HG02759 (cell line): ENCODE results near the gene CDC14B.
"Not testable (repeated sequence)": the region's sequence is repeated elsewhere in the genome, so short reads cannot be mapped to it uniquely, and the experiment has no call there.

Experiments
- ATAC-seq: cut with Tn5 transposase; IDR thresholded peaks from one replicate; pipeline ENCODE4 v1.9.1; 2021; ENCODE audit warnings: mild to moderate bottlenecking, moderate library complexity; ENCODE audit not compliant: unreplicated experiment

CDC14B gene

DNA sequence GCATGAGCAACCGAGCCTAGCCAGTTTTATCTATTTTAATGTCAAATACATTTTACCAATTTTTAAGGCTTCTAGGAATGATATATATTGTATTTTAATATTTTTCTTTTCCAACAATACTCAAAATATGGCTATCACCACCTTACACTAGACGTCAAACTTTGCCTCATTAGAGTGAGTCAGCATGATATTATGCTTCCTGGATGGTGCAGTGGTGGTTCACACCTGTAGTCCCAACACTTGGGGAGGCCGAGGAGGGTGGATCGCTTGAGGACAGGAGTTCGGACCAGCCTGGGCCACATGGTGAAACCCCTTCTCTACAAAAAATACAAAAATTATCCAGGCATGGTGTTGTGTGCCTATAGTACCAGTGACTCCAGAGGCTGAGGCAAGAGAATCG lies 7.3 kb upstream of the CDC14B start:
- no peak for ATAC-seq

DNA sequence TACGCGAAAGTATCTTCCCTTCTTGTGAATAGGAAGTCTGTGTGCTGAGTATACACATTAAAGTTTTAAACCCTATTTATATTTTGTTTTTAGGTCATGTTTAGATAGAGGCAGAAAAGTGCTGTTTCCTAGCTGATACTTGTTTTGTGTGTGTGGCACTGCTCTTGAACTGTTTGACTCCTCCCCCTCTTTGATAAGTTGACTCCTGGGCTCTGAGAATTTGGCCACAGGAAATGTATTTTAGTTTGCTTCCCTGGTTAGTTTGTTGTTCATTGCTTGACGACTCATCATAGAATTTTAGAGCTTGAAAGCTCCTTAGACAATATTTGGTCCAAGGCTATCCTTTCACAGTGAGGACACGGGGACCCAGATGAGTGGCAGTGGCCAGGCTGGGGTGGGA lies 2.0 kb upstream of the CDC14B start:
- ATAC-seq = no peak

- no peak for ATAC-seq
These were observed 1.2 kb upstream of the CDC14B start for GRCh38 chr9:96620832-96621269.

GRCh38 chr9:96620181-96620514 lies 505 bp upstream of the CDC14B start:
- no peak for ATAC-seq

GRCh38 chr9:96619124-96619465 lies 548 bp downstream of the CDC14B start:
- ATAC-seq = peak; percentile 19

GRCh38 chr9:96618209-96619123 lies 1.2 kb downstream of the CDC14B start:
- no peak for ATAC-seq

DNA sequence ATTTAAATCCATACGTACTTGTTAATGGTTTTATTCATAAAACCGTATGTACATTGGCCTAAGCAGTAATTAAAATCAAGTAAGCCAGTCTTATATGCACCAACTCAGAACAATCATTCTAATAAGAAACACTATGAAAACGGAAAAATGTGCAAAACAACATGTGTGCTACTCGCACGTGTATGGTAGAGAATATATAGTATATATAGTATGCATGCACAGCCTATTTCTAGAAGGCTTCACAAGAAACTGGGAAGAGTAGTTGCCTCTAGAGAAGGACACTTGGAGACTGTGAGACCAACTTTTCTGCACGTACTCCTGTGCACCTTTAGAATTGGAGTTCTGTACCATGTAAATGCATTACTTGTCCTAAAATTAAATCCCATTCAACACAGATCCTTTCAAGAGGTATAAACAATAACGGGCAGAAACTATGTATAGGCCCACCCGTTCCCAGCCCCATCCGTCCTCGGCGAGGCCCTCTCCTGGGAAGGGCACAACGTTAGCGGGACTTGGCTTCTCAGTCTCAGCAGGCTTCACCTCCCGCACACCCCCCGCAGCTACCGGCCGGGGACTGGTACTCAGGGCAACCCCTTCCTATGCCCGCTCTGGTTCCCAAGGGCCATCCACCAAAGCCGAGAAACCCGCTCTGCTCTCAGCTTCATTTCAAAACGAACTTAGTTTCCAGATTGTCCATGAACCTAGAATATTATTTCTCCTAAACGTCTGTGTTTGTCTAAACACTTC lies 2.0 kb downstream of the CDC14B start:
- no peak for ATAC-seq

GRCh38 chr9:96616817-96617438 lies 2.7 kb downstream of the CDC14B start:
- no peak for ATAC-seq

DNA sequence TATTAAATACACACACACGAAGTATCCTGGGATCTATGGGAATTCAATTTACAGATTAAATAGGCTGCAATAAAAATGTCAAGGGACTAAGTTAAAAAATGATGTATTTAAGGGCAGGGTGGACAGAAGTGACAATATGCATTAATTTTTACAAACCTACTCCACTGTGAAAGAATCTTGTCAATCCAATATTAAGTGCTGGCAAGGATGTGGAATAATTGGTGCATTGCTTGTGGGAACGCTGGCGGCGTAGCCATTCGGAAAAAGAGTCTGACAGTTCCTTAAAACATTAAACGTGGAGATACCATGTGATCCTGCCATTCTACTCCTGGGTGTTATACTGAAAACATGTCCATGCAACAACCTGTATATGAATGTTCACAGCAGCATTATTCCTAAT lies 4.2 kb downstream of the CDC14B start:
- ATAC-seq = no peak

- ATAC-seq = not testable (repeated sequence)
These were observed 5.0 kb downstream of the CDC14B start for GRCh38 chr9:96614664-96615063.

DNA sequence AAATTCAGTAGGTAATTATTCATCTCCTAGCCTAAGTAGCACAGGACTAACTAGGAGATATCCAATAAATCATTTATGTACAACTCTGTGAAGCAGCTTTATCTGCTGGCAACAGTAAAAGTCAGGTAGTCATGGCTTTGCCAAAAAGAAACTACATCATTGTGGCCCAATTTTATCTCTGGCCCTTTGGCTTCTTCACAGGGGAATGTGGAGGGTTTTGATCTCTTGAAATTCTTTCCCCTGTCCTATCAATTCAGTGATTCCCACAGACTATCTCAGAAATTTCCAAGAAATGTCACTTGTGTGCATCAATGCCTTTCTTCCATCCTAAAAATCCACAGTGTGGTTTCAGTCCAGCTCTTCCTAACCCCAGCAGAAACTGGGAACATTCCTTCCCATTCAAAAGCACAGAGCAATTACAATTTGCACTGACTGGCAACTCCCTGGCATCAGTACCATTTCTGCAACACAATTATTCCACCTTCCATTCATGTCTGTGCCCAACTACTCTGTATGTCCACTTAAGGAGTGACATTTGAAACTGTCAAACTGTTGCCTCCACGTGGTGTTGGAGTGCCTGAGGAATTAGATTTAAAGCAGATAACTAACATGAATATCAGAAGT lies 6.6 kb downstream of the CDC14B start:
- ATAC-seq = no peak

- ATAC-seq = no peak
These were observed 7.3 kb downstream of the CDC14B start for GRCh38 chr9:96612105-96612965.

GRCh38 chr9:96611302-96611701 lies 8.3 kb downstream of the CDC14B start:
- no peak for ATAC-seq

DNA sequence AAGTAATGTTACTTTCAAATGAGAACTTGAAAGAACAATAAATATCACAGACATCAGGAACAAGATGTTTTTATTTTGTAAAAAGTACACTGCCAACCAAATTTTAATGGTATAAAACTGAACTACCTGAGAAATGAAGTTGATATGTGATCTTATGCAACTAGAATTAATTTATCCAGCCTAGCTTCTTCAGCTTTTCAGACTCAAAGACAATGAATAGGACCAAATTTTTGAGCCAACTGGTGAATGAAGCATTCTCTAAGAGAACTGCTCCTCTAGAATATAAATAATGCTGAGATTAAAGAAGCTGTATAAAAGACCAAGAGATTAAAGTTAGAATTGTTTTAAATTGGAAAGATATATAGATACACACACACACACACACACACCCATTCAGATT lies 9.9 kb downstream of the CDC14B start:
- no peak for ATAC-seq

DNA sequence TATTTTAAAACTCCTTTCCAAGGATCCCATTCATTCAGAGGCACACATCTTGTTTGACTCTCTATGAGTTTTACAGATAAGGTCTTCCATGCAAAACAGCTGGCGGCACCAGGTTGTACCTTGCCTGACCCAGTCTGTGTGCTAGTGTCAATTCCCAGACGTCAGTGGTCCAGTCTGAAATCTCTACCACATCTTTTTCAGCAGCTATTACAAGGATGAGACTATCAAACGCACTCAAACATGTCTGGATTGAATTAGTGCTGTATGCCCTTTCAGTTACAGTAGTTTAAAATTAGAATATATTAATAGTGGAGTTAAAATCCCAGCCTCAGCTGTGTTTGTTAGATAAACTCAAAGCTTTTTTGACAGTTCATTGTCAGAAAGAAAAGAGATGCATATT lies 11.7 kb downstream of the CDC14B start:
- no peak for ATAC-seq

DNA sequence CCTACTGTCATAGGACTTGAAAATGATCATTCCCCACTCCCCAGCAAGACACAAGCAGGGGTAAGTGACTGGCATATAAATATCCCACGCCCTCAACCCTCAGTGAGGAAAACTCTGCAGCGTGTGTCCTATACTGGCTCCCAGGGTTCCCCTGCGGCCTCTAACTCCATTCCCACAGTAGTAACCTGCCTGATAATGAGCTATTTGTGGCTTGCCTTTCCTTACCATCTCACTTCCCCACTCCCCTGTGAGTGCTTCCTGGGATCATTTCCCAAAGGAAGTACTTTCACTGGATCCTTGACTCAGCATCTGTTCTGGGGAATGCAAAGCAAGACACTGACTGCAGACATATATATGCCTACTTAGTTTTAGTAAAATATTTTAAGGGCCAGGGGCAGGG lies 14.3 kb downstream of the CDC14B start:
- no peak for ATAC-seq

DNA sequence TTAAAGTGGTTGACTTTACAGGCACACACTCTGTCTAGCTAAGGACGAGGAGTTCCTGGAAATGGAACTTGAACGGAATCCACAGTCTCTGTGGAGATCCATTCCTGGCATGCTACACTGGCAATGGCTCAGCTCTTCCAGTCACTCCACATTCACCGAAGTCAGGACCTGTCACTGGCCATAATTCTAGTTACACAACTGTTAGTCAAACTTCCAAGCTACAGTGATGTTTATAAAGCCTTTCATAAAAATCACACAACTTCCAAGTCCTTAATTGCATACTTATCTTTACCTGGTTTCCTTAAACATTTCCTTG lies 15.7 kb downstream of the CDC14B start:
- ATAC-seq = no peak

DNA sequence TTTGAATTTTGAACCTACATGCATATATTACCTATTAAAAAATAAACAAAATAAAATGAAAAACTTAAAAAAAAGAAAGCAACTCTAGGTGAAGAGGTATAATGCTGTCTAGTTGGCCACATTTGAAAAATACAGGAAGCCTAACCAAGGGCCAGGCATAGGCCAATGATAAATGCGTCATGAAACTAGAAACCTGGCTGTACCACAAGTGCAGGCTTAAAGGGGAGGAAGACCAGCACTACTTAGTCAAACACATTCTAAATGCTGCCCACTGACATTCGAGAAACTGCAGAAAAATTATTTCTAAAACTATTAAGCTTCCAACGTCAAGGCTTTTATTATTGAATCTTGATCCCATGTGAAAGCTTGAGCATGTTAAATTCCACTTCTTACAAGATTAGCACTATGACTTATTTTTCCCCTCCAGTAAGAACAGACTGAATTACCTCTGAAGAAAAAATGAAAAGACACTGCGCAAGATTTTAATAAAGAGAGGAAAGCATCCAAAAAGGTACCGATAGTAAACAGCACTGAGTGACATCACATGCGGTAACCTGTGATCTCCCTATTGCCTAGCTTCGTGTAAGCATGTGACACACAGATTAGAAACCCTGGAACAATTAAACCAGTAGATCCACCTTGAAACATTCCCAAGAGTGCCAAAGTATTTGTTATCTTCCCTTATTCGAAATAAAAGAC lies 16.2 kb downstream of the CDC14B start:
- ATAC-seq = no peak

DNA sequence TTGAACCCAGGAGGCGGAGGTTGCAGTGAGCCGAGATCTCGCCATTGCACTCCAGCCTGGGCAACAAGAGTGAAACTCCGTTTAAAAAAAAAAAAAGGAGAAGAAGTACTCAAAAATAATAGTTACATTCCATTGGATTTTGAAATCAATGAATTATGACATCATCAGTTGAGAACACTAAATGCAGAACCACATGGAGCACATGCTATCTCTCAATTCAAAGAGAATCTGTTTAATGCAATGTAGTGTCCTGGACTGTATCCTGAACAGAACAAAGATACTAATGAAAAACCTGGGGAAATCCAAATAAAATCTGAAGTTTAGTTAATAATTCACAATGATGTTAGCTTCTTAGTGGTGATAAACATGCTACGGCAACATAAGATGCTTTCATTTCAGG lies 20.3 kb downstream of the CDC14B start:
- ATAC-seq = no peak

DNA sequence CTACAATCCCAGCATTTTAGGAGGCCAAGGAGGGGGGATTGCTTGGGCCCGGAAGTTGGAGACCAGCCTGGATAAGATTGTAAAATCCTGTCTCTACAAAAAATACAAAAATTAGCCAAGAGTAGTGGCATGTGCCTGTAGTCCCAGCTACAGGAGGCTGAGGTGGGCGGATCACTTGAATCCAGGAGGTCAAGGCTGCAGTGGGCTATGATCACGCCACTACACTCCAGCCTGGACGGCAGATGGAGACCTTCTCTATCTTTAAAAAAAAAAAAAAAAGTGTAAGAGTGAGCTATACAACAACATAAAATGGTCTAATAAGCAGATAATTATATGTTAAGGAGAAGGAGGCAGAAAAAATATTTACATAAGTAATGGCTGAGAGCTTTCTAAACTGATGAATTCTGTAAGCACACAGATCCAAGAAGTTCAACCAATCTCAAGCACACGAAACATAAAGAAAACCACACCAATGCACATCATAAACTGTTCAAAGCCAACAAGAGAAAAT lies 23.0 kb downstream of the CDC14B start:
- ATAC-seq = no peak
